Hepatocyte (in vitro differentiated cells): ENCODE results near the gene PHACTR3.

Experiments used
- CTCF ChIP-seq: fragments of 200-600 bp; sonication (generic); IDR thresholded peaks from 2 replicates; pipeline ENCODE4 v1.5.1; 2016; ENCODE audit warnings: antibody characterized with exemption, mild to moderate bottlenecking; ENCODE audit not compliant: poor library complexity
- EZH2 ChIP-seq: fragments of 200-600 bp; sonication (generic); IDR thresholded peaks from 2 replicates; pipeline ENCODE4 v1.6.1; 2016; ENCODE audit warnings: antibody characterized with exemption, mild to moderate bottlenecking, borderline replicate concordance

DNA sequence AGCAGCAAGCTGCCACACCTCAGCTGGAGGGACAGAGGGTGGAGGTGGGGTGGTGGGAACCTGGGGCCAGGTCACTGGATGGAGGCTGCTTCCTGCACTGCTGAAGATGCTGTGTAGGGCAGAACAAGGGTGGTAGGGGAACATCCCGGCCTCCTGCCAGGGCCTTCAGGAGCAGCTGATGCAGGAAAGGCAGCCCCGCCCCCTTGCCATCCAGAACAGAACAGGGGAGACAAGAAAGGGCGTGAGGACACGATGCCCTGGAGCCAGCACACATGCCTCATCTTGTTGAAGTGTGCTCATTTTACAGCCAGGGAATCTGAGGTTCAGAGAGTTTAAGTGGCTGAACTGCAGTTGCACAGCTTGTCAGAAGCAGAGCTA lies 43.1 kb upstream of the PHACTR3 start:
- TF ChIP-seq CTCF (no peak), EZH2 (no peak)
